HepG2 (cell line): ENCODE measurements around the gene SPACA6. TPM values are rescaled to one million over a fixed set of nuclear protein-coding genes. Genes with fewer than 3 reads are reported as not detected.

ENCODE experiments used
- ATAC-seq: fragments of 200-7000 bp; cut with Tn5 transposase; 3 replicates; pipeline ENCODE4 v1.9.1; 2020; ENCODE audit warnings: mild to moderate bottlenecking, moderate library complexity
- BruUV-seq: library from RNA; stranded (reverse); fragments of 400-500 nt; replicated peaks from 2 replicates; lab custom pipeline; 2021; lab: Mats Ljungman, UMichigan
- CTCF ChIA-PET: fragments of 300-600 bp; formaldehyde crosslinking; extraction: SDS; loops from one replicate; lab custom pipeline; 2021; ENCODE audit warnings: low total read pairs, inconsistent platforms, low intra/inter-chr PET ratio; lab: Yijun Ruan, JAX
- POLR2A ChIA-PET: fragments of 350-600 bp; sonication (Branson Sonifier 250); formaldehyde crosslinking; loops from one replicate; lab custom pipeline; 2020; ENCODE audit warnings: antibody characterized with exemption, inconsistent platforms; lab: Yijun Ruan, JAX
- DNase-seq: peaks from one replicate; pipeline ENCODE4 v3.0.0-alpha.2; 2015; ENCODE audit warnings: low spot score
- FAIRE-seq: peaks from 3 replicates; lab custom pipeline; 2011; peaks lifted over from hg19 to GRCh38; lab: Jason Lieb, UNC
- H2AFZ ChIP-seq: one replicate; pipeline ENCODE4 v1.6.1; 2011; ENCODE audit warnings: low read length, inconsistent platforms
- H3K27ac ChIP-seq: fragments of 300-600 bp; 3 replicates; pipeline ENCODE4 v1.8.0; 2011; ENCODE audit warnings: mixed run types, mild to moderate bottlenecking, mixed read lengths, low read length, inconsistent platforms; ENCODE audit not compliant: insufficient read depth; ENCODE audit errors: extremely low read length
- H3K27me3 ChIP-seq, 2 experiments: fragments of 200-600 bp in 1 of 2; 2 replicates in 1 of 2; 3 replicates in 1 of 2; pipeline versions ENCODE4 v1.6.0 to v1.8.0; 2011; ENCODE audit warnings: low read length in 2 of 2, mild to moderate bottlenecking in 2 of 2, moderate library complexity in 2 of 2, inconsistent platforms in 1 of 2; ENCODE audit not compliant: insufficient read depth in 2 of 2, control insufficient read depth in 1 of 2
- H3K36me3 ChIP-seq, 2 experiments: fragments of 200-600 bp in 1 of 2; replicated peaks in 1 of 2; 2 replicates in 1 of 2; 3 replicates in 1 of 2; pipeline versions ENCODE4 v1.5.1 to v1.8.0; 2011; ENCODE audit warnings: low read length in 2 of 2, inconsistent platforms in 1 of 2; ENCODE audit not compliant: insufficient read depth in 2 of 2, control insufficient read depth in 1 of 2
- H3K4me1 ChIP-seq: 2 replicates; pipeline ENCODE4 v1.5.1; 2012; ENCODE audit warnings: low read length, inconsistent platforms; ENCODE audit not compliant: insufficient read depth
- H3K4me2 ChIP-seq: 2 replicates; pipeline ENCODE4 v1.6.0; 2011; ENCODE audit warnings: low read depth, low read length, inconsistent platforms
- H3K4me3 ChIP-seq, 3 experiments: fragments of 200-600 bp in 1 of 3; sonication (generic), shearing (Covaris generic) in 1 of 3; replicated peaks in 1 of 3; 2 replicates each; pipeline ENCODE4 v1.5.1; 2011 to 2016; ENCODE audit warnings: low read length in 3 of 3, inconsistent platforms in 2 of 3, low read depth in 2 of 3, mild to moderate bottlenecking in 2 of 3, control low read depth in 1 of 3, mixed read lengths in 1 of 3; ENCODE audit not compliant: insufficient read depth in 1 of 3
- H3K79me2 ChIP-seq: one replicate; pipeline ENCODE4 v1.6.1; 2011; ENCODE audit warnings: low read length, inconsistent platforms; ENCODE audit not compliant: insufficient read depth
- H3K9ac ChIP-seq: 2 replicates; pipeline ENCODE4 v1.6.0; 2011; ENCODE audit warnings: mild to moderate bottlenecking, low read depth, low read length, inconsistent platforms; ENCODE audit not compliant: insufficient read depth
- H3K9me3 ChIP-seq: 2 replicates; pipeline ENCODE4 v1.5.1; 2012; ENCODE audit warnings: mild to moderate bottlenecking, low read length
- H4K20me1 ChIP-seq: 2 replicates; pipeline ENCODE4 v1.6.0; 2011; ENCODE audit warnings: inconsistent platforms, mild to moderate bottlenecking, low read length, moderate library complexity; ENCODE audit not compliant: insufficient read depth
- HOXA3 ChIP-seq: sonication (generic); formaldehyde crosslinking; IDR thresholded peaks from 2 replicates; pipeline ENCODE4 v1.5.0; 2020; ENCODE audit warnings: missing genetic modification reagents
- NFYB ChIP-seq: sonication (generic); formaldehyde crosslinking; IDR thresholded peaks from 2 replicates; pipeline ENCODE4 v1.4.0; 2020; ENCODE audit warnings: missing genetic modification reagents
- REPIN1 ChIP-seq: sonication (generic); formaldehyde crosslinking; IDR thresholded peaks from 2 replicates; pipeline ENCODE4 v1.8.0; 2022; ENCODE audit warnings: missing genetic modification reagents, low read depth, mild to moderate bottlenecking, borderline replicate concordance
- SMAD1 ChIP-seq: sonication (generic); formaldehyde crosslinking; IDR thresholded peaks from 2 replicates; pipeline ENCODE4 v1.4.0; 2020; ENCODE audit warnings: missing genetic modification reagents, low read depth, mild to moderate bottlenecking, borderline replicate concordance
- ZNF367 ChIP-seq: sonication (generic); formaldehyde crosslinking; IDR thresholded peaks from 2 replicates; pipeline ENCODE4 v1.4.0; 2020; ENCODE audit warnings: missing genetic modification reagents, borderline replicate concordance
- ZNF83 ChIP-seq: sonication (generic); formaldehyde crosslinking; IDR thresholded peaks from 2 replicates; pipeline ENCODE4 v1.4.0; 2020; ENCODE audit warnings: missing genetic modification reagents, mild to moderate bottlenecking, borderline replicate concordance
- WGBS: methylation state at CpG from one replicate; pipeline ENCODE4 v1.1.6; 2017; ENCODE audit warnings: low lambda C conversion rate; 5-methylcytosine and 5-hydroxymethylcytosine counted together
- in situ Hi-C: cut with HindIII; loops from 2 replicates; pipeline ENCODE4 v1.10.0; 2017; ENCODE audit warnings: low pct_unique_long_range_greater_than_20kb; ENCODE audit not compliant: extremely low pct_ligation_motif_present
- intact Hi-C: fragments of 100-400 bp; cut with micrococcal nuclease; formaldehyde crosslinking; loops from one replicate; pipeline ENCODE4 v1.10.0; 2022; ENCODE audit not compliant: unreplicated experiment
- polyA plus RNA-seq, 8 experiments: library from polyadenylated mRNA; depleted of rRNA in 3 of 8; stranded (reverse) in 7 of 8; unstranded in 1 of 8; fragments of >200 nt; fragmentation: Illumina TruSeq in 4 of 8; extraction: Trizol in 4 of 8; gene quantifications; 2 replicates each; pipeline versions ENCODE4 v1.2.1 to v1.2.3, GENCODE V29; 2011 to 2016; ENCODE audit warnings: low read depth in 4 of 8, missing spikeins in 1 of 8, mixed read lengths in 1 of 8; ENCODE audit not compliant: insufficient read depth in 1 of 8
- total RNA-seq, 5 experiments: library from RNA; depleted of rRNA; stranded (reverse); fragments of >200 nt; fragmentation: Illumina TruSeq; extraction: Trizol; gene quantifications; 2 replicates each; pipeline ENCODE4 v1.2.3, GENCODE V29; 2016; ENCODE audit warnings: low read depth in 1 of 5
- TF ChIP-seq, protein P1 (sequence below): IDR thresholded peaks from 2 replicates; pipeline ENCODE4 v1.6.1; 2012; ENCODE audit warnings: low read length, improper control_type of control experiment

Gene SPACA6
- total and polyA plus RNA-seq, 2 of the 13 experiments (the other 11 are each of a cell fraction or from before 2014, with no cell fraction given), result 1.4 to 2.2 TPM

DNA sequence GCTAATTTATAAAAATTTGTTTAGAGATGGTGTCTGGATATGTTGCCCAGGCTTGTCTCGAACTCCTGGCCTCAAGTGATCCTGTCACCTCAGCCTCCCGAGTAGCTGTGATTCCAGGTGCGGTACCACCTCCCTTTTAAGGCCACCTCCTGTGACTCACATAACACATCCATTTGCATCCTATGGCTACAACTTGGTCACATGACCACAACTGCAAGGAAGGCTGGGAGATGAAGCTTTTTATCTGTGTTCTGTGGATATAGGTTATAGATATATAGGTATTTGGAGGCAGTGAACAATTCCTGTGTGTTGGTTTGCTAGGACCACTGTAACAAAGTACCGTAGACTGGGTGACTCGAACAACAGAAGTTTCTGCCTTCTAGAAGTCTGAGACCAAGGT, 6.0 kb downstream of the SPACA6 start (continued):
- TF ChIP-seq, protein P1, sequence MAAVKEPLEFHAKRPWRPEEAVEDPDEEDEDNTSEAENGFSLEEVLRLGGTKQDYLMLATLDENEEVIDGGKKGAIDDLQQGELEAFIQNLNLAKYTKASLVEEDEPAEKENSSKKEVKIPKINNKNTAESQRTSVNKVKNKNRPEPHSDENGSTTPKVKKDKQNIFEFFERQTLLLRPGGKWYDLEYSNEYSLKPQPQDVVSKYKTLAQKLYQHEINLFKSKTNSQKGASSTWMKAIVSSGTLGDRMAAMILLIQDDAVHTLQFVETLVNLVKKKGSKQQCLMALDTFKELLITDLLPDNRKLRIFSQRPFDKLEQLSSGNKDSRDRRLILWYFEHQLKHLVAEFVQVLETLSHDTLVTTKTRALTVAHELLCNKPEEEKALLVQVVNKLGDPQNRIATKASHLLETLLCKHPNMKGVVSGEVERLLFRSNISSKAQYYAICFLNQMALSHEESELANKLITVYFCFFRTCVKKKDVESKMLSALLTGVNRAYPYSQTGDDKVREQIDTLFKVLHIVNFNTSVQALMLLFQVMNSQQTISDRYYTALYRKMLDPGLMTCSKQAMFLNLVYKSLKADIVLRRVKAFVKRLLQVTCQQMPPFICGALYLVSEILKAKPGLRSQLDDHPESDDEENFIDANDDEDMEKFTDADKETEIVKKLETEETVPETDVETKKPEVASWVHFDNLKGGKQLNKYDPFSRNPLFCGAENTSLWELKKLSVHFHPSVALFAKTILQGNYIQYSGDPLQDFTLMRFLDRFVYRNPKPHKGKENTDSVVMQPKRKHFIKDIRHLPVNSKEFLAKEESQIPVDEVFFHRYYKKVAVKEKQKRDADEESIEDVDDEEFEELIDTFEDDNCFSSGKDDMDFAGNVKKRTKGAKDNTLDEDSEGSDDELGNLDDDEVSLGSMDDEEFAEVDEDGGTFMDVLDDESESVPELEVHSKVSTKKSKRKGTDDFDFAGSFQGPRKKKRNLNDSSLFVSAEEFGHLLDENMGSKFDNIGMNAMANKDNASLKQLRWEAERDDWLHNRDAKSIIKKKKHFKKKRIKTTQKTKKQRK, result no peak
- no peak for TF ChIP-seq SMAD1 (CRISPR knock-in tag)
- no peak for TF ChIP-seq ZNF367 (CRISPR knock-in tag)
- no peak for TF ChIP-seq NFYB (CRISPR knock-in tag)
- TF ChIP-seq, all 625 proteins: peak for 0

DNA sequence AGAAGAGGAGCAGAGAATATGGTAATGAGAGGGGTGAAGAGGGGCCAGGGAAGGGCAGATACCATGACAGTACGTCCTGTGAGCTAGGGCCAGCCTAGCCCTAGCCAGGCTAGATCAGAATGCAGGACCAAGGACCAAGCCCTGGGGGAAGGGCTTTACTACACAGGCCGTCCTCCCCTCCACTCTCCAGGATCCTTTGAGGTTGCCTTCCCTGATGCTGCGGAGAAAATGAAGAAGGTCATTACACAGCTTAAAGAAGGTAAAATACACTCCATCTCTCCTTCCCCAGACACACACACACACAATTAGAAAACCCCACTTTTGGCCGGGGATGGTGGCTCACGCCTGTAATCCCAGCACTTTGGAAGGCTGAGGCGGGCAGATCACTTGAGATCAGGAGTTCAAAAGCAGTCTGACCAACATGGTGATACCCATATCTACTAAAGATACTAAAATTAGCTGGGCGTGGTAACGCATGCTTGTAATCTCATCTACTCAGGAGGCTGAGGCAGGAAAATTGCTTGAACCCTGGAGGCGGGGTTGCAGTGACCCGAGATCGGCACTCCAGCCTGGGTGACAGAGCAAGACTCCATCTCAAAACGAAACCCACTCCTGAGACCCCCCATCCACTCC, 8.5 kb downstream of the SPACA6 start:
- no peaks in the 10 kb centered on the region for H3K79me2 ChIP-seq
- H3K36me3 ChIP-seq, result 0 out of 5 replicates have a peak, but pooled peaks cover 0 to 2% of the 10 kb centered on the region in 2 experiments
- 93% methylated on average over 8 of the region's 12 CpGs for WGBS
- H4K20me1 ChIP-seq, result no peaks in the 10 kb centered on the region
- intact Hi-C loops, result no loop called here
- H3K4me1 ChIP-seq, result peaks cover 6% of the 10 kb centered on the region; the same call in 1 of the 2 replicates
- ATAC-seq (no peak), FAIRE-seq (no peak), DNase-seq (no peak)
- BruUV-seq, result no TSS peak
- no peak overlapping the region for H3K27ac ChIP-seq
- CTCF ChIA-PET, result no interaction called here
- no peak overlapping the region for H3K4me3 ChIP-seq
- no peaks in the 10 kb centered on the region; a peak in 1 of 5 replicates for H3K27me3 ChIP-seq
- H3K9me3 ChIP-seq, result no peaks in the 10 kb centered on the region
- POLR2A ChIA-PET, result no interaction called here
- H3K9ac ChIP-seq, result no peak overlapping the region
- TF ChIP-seq HOXA3, result no peak
- no peak for TF ChIP-seq ZNF83
- no peak for TF ChIP-seq REPIN1 (CRISPR knock-in tag)
- no peak overlapping the region for H2AFZ ChIP-seq
- H3K4me2 ChIP-seq, result no peak overlapping the region
- in situ Hi-C loops, result no loop called here
